A549 (cell line): ENCODE results near the gene C19orf25.

ENCODE experiments used
- ESRRA ChIP-seq: fragments of 150-350 bp; IDR thresholded peaks from 2 replicates; pipeline ENCODE4 v1.6.1; 2014; ENCODE audit warnings: mild to moderate bottlenecking, low read length, borderline replicate concordance
- FOSL2 ChIP-seq, 2 experiments: fragments of 450-650 bp in 1 of 2; fragments of >200 bp in 1 of 2; sonication (Bioruptor Twin) in 1 of 2; formaldehyde crosslinking; IDR thresholded peaks; 2 replicates each; pipeline versions ENCODE4 v1.5.0 to v1.6.1; 2016 to 2020; ENCODE audit warnings: mild to moderate bottlenecking in 1 of 2, moderate library complexity in 1 of 2
- JUN ChIP-seq, 2 experiments: fragments of >200 bp; sonication (Bioruptor Twin); formaldehyde crosslinking; IDR thresholded peaks; 2 replicates in 1 of 2; 3 replicates in 1 of 2; pipeline ENCODE4 v1.6.1; 2016 to 2017
- KDM1A ChIP-seq: fragments of 200-600 bp; sonication (generic); IDR thresholded peaks from 2 replicates; pipeline ENCODE4 v1.6.1; 2016; ENCODE audit warnings: low read depth, mild to moderate bottlenecking
- MAX ChIP-seq: IDR thresholded peaks from 2 replicates; pipeline ENCODE4 v1.6.1; 2012
- POLR2A ChIP-seq: IDR thresholded peaks from 2 replicates; pipeline ENCODE4 v1.6.1; 2012; ENCODE audit warnings: mild to moderate bottlenecking, low read length
- SREBF2 ChIP-seq: fragments of 450-650 bp; IDR thresholded peaks from 2 replicates; pipeline ENCODE4 v1.6.1; 2014; ENCODE audit warnings: mild to moderate bottlenecking, moderate library complexity
- TP53 ChIP-seq: fragments of 250-450 bp; sonication (Bioruptor Pico); IDR thresholded peaks from 2 replicates; pipeline ENCODE4 v1.5.0; 2021; ENCODE audit warnings: mild to moderate bottlenecking, moderate library complexity
- USF2 ChIP-seq: fragments of 450-650 bp; IDR thresholded peaks from 2 replicates; pipeline ENCODE4 v1.6.1; 2014; ENCODE audit warnings: antibody characterized with exemption
- ZFP36 ChIP-seq: fragments of 450-650 bp; IDR thresholded peaks from 2 replicates; pipeline ENCODE4 v1.6.1; 2014; ENCODE audit warnings: borderline replicate concordance; ENCODE audit not compliant: partially characterized antibody
- TF ChIP-seq, protein P1 (sequence below): fragments of >200 bp; sonication (Bioruptor Twin); formaldehyde crosslinking; IDR thresholded peaks from 3 replicates; pipeline ENCODE4 v1.5.1; 2016
- TF ChIP-seq, protein P2 (sequence below): fragments of 200-600 bp; sonication (generic); IDR thresholded peaks from 2 replicates; pipeline ENCODE4 v1.6.1; 2016; ENCODE audit warnings: antibody characterized with exemption, mild to moderate bottlenecking, moderate library complexity

GRCh38 chr19:1487576-1488281, 8.7 kb upstream of the C19orf25 start:
- TF ChIP-seq, protein P1, sequence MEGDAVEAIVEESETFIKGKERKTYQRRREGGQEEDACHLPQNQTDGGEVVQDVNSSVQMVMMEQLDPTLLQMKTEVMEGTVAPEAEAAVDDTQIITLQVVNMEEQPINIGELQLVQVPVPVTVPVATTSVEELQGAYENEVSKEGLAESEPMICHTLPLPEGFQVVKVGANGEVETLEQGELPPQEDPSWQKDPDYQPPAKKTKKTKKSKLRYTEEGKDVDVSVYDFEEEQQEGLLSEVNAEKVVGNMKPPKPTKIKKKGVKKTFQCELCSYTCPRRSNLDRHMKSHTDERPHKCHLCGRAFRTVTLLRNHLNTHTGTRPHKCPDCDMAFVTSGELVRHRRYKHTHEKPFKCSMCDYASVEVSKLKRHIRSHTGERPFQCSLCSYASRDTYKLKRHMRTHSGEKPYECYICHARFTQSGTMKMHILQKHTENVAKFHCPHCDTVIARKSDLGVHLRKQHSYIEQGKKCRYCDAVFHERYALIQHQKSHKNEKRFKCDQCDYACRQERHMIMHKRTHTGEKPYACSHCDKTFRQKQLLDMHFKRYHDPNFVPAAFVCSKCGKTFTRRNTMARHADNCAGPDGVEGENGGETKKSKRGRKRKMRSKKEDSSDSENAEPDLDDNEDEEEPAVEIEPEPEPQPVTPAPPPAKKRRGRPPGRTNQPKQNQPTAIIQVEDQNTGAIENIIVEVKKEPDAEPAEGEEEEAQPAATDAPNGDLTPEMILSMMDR: no peak
- TF ChIP-seq FOSL2 (IDR thresholded peaks at IDR 0.05) (no peak), FOSL2 (CRISPR knock-in tag; IDR thresholded peaks at IDR 0.05) (no peak), TP53 (CRISPR knock-in tag) (no peak), JUN (IDR thresholded peaks at IDR 0.05) (no peak), POLR2A (no peak), MAX (no peak), KDM1A (no peak), ESRRA (no peak), USF2 (no peak), ZFP36 (no peak), SREBF2 (no peak)
- TF ChIP-seq, protein P2, sequence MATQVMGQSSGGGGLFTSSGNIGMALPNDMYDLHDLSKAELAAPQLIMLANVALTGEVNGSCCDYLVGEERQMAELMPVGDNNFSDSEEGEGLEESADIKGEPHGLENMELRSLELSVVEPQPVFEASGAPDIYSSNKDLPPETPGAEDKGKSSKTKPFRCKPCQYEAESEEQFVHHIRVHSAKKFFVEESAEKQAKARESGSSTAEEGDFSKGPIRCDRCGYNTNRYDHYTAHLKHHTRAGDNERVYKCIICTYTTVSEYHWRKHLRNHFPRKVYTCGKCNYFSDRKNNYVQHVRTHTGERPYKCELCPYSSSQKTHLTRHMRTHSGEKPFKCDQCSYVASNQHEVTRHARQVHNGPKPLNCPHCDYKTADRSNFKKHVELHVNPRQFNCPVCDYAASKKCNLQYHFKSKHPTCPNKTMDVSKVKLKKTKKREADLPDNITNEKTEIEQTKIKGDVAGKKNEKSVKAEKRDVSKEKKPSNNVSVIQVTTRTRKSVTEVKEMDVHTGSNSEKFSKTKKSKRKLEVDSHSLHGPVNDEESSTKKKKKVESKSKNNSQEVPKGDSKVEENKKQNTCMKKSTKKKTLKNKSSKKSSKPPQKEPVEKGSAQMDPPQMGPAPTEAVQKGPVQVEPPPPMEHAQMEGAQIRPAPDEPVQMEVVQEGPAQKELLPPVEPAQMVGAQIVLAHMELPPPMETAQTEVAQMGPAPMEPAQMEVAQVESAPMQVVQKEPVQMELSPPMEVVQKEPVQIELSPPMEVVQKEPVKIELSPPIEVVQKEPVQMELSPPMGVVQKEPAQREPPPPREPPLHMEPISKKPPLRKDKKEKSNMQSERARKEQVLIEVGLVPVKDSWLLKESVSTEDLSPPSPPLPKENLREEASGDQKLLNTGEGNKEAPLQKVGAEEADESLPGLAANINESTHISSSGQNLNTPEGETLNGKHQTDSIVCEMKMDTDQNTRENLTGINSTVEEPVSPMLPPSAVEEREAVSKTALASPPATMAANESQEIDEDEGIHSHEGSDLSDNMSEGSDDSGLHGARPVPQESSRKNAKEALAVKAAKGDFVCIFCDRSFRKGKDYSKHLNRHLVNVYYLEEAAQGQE: no peak
